Activated CD8-positive, alpha-beta memory T cell treated with anti-CD3 and anti-CD28 coated beads, Interleukin-2, amount 50 U/mL, for 1 hour (primary cell): ENCODE measurements around the gene ARRDC2.
"Not testable (repeated sequence)": the region's sequence is repeated elsewhere in the genome, so short reads cannot be mapped to it uniquely, and the experiment has no call there.

Experiments used
- DNase-seq: peaks from one replicate; pipeline ENCODE4 v3.0.0-alpha.2; 2020; ENCODE audit errors: extremely low read depth

ARRDC2 gene

DNA sequence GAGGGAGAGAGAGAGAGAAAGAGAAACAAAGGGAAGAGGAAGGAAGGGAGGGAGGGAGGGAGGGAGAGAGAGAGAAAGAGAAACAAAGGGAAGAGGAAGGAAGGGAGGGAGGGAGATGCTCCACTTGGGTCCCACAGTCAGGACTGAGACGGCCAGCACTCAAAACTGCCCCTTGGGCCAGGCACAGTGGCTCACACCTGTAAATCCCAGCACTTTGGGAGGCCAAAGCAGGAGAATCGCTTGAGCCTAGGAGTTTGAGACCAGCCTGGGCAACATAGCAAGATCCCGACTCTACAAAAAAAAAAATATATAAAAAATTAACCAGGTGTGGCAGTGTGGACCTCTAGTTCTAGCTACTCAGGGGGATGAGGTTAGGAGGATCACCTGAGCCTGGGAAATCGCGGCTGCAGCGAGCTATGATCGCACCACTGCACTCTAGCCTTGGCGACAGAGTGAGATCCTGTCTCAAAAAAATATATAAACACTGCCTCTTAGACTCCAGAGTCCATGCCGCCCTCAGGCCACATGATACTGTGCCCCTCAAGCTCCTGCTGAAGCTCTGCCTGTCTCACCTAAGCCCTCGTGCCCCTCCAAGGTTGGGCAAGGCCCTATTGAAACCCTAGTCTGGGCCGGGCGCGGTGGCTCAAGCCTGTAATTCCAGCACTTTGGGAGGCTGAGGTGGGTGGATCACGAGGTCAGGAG lies 8.4 kb downstream of the ARRDC2 start:
- no peak for DNase-seq

DNA sequence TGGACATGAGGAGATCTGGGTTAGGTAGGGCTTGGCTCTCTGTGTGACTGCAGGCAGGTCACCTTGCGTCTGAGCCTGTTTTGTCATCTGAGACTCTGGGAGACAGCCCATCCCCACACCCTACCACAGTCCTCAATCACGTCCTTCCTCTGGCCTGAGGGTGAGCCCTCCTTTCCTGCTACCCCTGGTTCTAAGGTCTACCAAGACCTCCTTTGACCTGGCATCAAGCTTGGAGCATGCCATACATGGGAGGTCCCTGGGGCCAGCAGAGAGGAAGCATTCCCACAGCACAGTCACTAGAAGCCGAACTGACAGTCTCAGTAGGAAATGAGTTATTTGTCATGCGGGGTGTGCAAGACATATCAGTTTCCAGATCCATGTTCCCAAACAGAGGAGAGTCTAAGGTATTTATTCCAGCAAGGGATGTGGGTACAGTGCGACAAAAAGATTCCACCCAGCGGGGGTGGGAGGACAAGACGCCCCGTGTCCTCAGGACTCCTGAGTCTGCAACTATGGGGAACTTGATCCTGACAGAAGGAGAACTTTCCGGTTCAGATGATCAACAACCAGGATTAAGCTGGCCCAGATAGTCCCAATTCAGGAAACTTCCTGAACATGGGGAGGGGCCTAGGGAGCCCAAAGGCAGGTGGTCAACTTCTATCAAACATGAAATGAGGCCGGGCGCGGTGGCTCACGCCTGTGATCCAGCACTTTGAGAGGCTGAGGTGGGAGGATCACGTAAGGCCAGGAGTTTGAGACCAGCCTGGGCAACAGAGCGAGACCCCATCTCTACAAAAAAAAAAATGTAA lies 9.5 kb downstream of the ARRDC2 start:
- no peak for DNase-seq

DNA sequence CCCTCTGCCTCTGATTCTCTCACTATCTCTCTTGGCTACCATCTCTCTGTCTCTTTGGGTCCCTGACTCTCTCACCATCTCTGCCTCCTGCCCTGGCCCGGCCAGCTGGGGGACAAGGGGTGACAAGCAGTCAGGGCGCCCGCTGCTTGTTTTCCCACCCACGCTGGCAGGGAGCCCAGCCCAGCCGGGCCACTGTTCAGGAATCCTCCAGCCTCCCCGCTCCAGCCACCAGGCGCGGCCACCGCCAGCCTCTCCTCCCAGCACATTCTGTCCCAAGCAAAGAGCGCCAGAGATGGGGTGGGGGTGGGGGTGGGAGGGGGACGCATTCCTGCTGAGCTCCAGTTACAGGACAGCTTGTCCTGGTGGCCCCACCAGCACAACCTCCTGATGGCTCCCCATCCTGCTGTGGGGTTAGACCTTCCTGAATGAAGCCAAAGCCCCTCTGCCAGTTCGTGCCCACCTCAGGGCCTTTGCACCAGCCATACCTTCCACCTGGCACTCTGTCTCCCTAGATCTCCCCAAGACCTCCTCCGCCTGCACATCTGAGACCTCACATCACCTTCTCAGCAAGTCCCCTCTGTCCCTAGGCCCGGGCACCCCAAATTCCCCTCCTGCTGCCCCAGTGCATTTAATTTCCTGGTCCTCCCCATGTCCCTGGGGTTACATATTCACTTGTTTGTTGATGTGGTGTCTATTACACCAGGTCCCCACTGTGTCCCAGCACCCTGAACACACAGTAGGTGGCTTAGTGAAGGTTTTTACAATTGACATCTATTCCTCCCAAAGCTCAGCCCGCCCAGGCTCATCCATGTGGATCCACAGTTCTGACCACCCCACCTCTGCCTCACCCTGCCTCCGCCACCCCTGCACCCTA lies 12.5 kb downstream of the ARRDC2 start:
- DNase-seq, result no peak

DNA sequence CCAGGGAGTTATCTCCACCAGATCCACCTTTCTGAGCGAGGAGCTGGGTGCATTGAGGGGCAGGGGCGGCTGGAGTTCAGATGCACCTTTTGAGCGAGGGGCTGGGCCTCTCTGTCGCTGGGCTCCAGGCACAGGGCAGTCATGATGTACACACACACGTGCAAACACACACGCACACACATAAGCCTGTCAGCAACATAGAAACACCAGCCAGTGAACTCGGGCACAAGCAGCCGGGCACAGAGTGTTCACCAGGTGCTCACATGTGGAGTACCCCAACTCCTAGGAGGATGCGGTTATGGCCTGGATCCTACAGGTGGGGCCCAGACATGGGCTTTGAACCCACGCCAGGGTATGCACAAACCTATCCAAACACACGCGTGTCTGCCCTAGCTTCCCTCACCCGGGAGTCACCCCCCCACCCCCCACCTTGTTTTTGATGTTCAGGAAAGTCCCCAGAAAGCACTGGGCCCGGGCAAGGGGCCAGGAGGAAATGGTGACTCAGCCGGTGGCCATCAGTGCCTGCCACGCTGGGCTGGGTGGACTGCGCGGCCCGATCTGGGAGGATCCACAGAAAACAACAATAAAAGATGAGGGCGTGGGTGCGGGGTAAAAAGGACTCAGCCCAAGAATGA lies 13.3 kb downstream of the ARRDC2 start:
- DNase-seq, result peak; percentile 62

DNA sequence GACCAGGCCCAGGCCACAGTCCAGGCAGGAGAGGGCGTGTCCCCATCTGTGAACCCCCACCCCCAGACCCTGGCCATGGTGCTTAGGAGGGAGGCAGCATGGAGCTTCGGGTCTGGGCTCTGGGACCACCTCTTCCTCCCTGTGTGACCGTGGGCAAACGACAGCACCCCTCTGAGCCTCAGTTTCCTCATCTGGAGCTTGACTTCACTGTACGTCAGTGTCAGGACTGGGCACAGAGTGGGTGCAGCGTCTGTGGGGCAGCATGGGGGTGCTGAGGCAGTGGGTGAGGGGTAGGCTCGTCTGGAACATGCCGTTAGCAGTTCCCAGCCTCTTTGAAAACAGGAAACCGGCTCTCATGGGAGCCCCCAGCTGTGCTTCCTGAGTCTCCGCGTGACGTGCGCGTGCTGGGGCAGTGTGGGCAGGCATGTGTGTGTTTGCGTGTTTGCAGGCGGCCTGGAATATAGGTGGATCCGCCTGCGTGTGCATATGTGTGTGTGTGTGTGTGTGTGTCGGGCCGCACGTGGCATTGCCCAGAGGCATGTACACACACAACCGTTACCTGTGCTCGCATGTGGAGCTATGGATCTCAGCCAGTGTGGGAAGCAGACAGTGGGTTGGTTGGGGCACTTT lies 15.8 kb downstream of the ARRDC2 start:
- DNase-seq, result peak; percentile 78

DNA sequence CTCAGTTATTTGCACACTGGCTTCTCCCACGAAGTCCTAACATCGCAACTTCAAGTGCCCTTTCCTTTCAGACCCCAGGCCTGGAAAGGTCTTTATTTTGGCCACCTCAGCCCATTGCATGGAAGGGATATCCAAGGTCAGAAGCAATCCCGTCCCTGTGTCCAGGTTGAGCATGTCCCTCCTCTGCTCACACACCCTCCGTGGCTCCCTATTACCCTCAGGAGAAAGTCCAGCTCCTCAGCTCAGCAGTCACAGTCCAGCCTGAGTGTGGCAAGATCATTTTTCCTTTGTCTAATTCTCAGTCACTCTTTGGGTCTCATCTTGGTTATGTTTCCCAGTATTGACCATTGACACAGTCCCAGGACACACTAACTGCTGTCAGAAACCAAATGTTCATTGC lies 19.2 kb downstream of the ARRDC2 start:
- DNase-seq, result no peak

DNA sequence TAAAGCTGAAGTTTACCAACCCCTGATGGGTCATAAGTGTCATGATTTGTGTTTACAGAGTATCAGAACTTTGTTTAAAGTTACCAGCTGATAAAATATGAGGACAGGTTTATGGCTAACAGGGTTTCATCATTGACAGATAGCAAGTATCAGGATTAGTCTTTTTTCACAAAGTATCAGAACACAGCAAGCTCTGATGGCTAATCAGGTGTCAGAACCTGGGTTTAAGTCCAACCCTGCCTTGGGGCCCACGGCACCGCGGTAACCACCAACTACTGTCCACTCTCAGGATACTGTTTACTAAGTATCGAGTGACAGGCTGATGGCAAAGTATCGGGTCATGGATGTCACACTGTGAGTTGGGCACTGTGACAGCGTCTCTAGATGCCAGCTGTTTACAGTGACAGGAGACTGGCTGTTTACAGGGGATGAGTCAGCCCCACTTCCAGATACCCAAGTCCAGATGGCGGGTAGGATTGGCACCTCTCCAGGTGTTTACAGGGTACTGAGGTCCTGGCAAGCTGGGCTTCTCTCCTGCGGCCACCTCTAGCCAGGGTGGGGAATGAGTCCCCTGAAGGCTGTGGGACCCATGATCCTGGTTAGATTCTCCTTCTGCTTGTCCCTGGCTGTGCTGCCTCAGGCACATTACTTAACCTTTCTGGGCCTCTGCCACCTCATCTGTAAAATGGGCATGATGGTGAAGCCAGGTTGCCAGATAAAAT lies 21.8 kb downstream of the ARRDC2 start:
- DNase-seq, result no peak

DNA sequence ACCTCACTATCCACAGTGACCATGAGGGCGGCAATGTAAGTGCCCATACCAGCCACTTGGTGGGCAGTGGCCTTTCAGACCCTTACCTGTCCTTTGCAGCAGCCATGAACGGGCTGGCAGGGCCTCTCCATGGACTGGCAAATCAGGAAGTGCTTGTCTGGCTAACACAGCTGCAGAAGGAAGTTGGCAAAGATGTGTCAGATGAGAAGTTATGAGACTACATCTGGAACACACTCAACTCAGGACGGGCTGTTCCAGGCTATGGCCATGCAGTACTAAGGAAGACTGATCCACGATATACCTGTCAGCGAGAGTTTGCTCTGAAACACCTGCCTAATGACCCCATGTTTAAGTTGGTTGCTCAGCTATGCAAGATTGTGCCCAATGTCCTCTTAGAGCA lies 23.4 kb downstream of the ARRDC2 start:
- not testable (repeated sequence) for DNase-seq

DNA sequence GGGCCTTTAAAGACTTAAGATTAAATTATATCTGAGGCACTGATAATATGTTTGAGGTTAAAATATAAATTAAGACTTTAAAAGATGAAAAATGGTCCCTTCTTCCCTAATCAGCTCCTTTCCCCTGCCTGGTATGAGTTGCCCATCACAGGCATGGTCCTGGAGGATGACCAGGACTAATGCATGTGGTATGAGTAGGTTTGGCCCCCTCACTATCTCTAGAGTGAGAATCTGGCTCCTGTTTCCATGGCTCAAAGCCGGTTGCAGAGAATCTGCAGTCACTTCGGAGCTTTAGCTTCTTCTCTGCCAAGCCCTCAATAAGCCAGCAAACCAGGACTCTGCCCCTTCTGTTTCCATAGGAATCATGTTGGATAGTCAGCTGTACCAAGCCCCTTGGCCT lies 24.1 kb downstream of the ARRDC2 start:
- not testable (repeated sequence) for DNase-seq

DNA sequence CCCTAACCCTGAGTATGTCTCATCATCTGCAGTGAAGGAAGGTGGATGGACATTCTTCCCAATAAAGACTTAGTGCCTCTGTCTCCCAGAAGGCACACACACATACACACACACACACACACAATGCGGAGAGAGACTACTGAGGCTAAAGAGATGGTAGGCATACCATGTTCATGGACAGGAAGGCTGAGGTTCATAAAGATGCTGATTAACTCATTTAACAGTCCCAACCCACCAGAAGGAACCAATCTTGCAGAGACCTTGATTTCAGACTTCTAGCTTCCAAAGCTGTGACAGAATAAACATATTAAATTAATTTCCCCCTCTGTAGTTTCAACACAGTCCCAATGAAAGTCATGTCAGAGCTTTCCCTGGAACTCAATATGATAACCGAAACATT lies 33.1 kb downstream of the ARRDC2 start:
- no peak for DNase-seq

DNA sequence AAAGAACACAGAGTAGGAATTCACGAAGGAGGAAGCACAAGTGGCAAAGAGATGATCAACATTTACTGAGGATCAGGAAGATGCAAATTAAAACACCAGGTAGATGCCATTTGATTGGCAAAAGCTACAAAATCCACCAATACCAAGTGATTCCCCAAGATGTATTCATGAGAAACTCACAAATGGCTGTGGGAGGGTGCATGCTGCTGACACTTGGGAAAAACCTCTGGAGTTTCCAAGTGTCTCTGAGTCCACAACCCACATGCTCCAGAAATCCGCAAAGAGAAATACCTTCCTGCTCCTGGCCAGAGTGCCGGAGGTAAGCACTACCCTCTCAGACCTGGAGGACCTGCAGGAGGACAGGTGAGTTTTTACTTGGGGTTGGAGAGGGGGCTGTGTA lies 35.7 kb downstream of the ARRDC2 start:
- DNase-seq, result no peak

DNA sequence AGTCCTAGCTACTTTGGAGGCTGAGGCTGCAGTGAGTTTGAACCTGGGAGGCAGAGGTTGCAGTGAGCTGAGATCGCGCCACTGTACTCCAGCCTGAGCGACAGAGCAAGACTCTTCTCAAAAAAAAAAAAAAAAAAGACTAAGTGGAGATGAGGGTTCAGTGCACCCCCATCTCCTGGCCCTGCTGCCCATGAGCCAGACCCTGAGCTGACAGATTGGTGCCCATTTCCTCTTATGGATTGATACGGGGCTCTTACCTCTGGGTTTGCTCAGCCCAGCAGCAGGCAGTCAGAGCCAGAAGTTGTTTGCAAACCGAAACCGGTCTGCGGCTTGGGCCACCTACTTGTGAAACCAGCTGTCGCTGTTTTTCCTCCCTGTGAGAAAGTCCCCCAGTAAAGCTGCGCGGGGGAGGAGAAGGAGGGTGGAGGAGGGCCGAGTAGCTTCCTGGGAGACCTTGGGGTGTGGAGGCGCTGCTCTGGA lies 36.9 kb downstream of the ARRDC2 start:
- DNase-seq, result peak; percentile 67

DNA sequence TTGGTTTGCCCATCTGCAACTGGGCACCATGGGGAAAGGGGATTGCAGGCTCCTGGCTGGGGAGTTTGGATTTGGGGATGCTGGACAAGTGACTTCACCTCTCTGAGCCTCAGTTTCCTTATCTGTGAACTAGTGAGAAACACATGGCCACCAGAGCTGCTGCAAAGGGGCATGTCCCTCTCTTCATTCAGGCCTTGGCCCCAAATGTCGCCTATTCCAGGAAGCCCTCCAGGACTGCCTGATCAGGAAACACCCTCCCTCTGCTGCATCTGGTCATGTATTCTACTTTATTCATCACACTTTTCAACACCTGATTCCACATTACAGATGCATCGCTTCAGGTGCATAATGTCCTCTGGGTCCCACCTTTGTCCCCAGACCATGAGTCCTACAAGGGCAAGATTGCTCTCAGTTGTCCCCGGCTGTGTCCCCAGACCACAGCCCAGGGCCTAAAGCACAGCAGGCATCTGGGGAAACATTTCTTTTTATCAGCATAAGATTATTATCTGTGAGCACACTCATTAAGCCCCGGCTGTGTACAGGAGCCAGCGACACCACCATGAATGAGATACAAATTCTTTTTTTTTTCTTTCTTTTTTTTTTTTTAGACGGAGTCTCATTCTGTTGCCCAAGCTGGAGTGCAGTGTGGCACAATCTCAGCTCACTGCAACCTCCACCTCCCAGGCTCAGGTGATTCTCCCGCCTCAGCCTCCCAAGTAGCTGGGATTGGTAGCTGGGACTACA lies 37.5 kb downstream of the ARRDC2 start:
- no peak for DNase-seq

DNA sequence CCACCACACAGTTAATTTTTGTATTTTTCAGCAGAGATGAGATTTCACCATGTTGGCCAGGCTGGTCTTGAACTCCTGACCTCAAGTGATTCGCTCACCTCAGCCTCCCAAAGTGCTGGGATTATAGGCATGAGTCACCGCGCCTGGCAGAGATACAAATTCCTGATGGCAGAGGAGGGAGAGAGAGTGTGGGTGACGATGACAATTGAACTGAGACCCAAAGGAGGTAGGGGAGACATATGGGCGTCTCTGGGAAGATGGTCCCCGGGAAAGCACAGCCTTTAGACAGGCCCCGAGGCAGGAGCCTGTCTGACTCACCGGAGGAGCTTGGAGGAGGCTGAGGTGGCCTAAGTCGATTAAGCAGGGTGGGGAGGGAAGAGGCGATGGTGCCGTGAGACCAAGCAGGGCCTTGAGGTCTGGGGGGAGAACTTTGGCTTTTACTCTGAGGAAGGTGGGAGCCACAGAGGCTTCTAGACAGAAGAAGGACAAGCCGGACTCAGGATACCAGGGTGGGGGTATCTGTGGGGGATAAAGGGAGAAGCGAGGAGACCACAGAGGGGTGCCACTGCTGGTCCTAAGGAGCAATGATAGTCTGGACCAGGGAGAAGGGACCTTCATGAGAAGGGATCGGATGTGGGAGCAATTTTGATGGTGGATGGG lies 38.2 kb downstream of the ARRDC2 start:
- DNase-seq, result no peak

DNA sequence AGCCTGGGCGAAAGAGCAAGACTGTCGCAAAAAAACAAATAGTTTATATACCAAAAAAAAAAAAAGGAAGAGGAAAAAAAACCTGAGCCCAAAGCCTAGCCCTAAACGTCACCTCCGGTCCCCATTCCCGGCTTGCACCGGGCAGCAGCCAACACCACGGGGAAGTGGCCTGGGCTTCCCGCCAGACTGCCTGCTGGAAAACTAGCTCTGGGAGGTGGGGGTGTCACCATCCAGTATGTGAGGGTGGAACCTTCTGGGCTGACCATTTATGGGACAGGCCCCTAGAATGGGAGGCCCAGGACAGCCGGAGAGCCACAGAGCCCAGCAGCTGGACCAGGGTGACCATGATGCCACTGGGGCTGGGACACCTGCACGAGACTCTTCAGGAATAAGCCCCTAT lies 41.4 kb downstream of the ARRDC2 start:
- no peak for DNase-seq

DNA sequence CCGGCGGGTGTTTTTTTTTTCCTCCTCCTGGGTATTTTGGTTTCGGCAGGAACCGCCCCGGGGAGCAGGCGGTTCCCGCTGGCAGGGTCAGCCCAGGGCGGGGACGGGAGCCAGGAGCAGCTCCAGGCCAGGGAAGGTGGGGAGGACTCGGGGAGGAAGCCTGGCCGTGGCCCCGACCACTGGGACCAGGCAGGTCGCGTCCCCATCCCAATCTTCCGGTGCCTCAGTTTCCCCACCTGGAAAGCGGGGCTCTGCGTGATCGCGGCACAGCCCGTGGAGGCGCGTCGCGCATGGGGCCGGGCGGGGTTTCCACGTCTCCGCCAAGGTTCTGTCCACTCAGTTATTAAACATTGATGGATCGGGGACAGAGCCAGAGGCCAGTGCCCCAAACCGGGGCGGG lies 43.9 kb downstream of the ARRDC2 start:
- DNase-seq, result no peak

DNA sequence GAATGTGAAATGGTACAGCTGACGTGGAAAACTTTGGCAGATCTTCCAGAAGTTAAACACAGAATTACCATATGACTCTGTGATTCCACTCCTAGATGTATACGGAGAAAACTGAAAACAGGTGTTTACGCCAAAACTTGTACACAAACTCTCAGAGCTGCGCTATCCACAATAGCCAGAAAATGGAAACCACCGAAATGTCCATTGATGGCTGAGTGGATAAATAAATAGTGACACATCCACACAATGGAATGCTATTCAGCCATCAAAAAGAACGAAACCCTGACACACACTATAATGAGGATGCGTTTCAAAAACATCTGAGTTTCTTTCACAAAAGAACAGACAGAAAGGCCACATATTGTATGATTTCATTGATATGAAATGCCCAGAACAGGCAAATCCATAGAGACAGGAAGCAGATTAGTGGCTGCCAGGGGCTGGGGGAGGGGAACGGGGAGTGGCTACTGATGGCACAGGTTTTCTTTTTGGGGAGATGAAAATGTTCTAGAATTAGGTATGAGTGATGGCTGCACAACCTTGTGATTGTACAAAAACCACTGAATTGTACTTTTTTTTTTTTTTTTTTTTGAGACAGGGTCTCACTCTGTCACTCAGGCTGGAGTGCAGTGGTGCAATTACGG lies 45.7 kb downstream of the ARRDC2 start:
- DNase-seq, result no peak

DNA sequence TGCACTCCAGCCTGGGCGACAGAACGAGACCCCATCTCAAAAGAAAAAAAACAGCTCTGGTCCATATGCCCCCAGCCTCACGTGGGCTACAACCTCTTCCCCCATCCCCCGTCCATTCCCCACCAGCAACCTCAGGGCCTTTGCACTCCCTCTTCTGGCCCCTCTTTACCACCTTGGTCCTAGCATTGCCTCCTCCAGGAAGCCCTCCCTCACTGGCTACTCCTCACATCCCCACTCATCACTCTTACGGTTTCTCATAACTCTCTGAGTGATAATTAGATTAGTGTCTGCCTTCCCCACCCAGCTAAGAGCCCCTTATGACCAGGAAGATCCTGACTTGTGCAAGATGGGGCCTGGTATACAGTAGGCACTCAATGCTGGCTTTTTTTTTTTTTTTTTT lies 48.0 kb downstream of the ARRDC2 start:
- DNase-seq, result no peak

DNA sequence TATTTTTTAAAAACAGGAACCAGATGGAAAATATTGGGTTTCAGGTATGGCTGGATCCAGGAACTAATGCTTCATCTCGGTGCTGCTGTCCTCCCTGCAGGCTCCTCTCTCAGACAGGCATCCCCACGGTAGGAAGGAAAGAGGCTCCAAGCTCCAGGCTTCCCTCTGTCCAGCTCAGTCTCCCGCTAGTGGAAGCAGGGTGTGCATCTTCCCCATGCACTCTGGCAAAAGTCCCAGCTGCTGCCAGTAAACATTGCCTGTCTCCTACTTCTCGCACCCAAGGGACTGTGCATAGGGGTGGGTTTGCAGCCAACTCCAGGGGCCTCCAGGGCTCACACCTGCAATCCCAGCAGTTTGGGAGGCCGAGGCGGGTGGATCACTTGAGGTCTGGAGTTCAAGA lies 49.6 kb downstream of the ARRDC2 start:
- no peak for DNase-seq
